Adipocyte (in vitro differentiated cells): ENCODE data around the gene CFAP210.
A peak's percentile ranks its signal among the peaks of the same experiment; 100 is the strongest.

Experiments
- DNase-seq: peaks from one replicate; pipeline ENCODE4 v3.0.0-alpha.2; 2015; ENCODE audit warnings: low read depth
- H3K27me3 ChIP-seq: replicated peaks from 2 replicates; pipeline ENCODE4 v1.7.0; 2013; ENCODE audit warnings: mild to moderate bottlenecking, low read length, moderate library complexity; ENCODE audit not compliant: control insufficient read depth, insufficient read depth
- H3K36me3 ChIP-seq: 2 replicates; pipeline ENCODE4 v1.7.0; 2013; ENCODE audit warnings: low read length, mild to moderate bottlenecking, moderate library complexity; ENCODE audit not compliant: control insufficient read depth, insufficient read depth, severe bottlenecking
- H3K4me1 ChIP-seq: 2 replicates; pipeline ENCODE4 v1.7.0; 2013; ENCODE audit warnings: mild to moderate bottlenecking, low read length, moderate library complexity; ENCODE audit not compliant: control insufficient read depth, insufficient read depth
- H3K4me3 ChIP-seq: 2 replicates; pipeline ENCODE4 v1.7.0; 2013; ENCODE audit warnings: mild to moderate bottlenecking, low read length, moderate library complexity
- H3K9ac ChIP-seq: 2 replicates; pipeline ENCODE4 v1.7.0; 2013; ENCODE audit warnings: mild to moderate bottlenecking, low read length, moderate library complexity
- H3K9me3 ChIP-seq: 2 replicates; pipeline ENCODE4 v1.7.0; 2013; ENCODE audit warnings: mild to moderate bottlenecking, low read length, moderate library complexity; ENCODE audit not compliant: control insufficient read depth

Gene CFAP210

GRCh38 chr2:169727065-169727464 is 32.9 kb upstream of the CFAP210 start:
- DNase-seq, result no peak
- no peaks in the 10 kb centered on the region for H3K9me3 ChIP-seq

DNA sequence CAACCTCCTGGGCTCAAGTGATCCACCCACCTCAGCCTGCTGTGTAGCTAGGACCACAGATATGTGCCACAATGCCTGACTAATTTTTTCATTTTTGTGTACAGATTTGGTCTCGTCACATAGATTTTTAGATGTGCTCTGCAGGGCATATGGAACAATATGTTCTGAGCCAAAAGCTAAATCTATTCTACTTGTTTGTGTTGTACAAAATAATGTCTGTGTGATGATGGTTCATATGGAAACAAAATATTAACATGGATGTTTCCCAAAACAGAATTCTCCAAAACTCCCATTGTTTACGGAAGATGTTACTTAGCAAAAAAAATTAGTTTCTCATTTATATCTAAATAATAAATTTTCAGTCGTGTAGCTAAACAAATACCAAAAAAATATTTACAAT is 26.8 kb upstream of the CFAP210 start:
- DNase-seq, result no peak
- Histone ChIP-seq H3K36me3 (no peaks in the 10 kb centered on the region), H3K4me3 (no peak overlapping the region), H3K9ac (no peak overlapping the region), H3K27me3 (no peaks in the 10 kb centered on the region), H3K4me1 (peaks cover 3% of the 10 kb centered on the region), H3K9me3 (no peaks in the 10 kb centered on the region)

More at GRCh38 chr2:169727065-169727464, 32.9 kb upstream of the CFAP210 start:
- no peak overlapping the region for H3K9ac ChIP-seq
- no peak overlapping the region for H3K4me3 ChIP-seq
- H3K36me3 ChIP-seq, result no peaks in the 10 kb centered on the region
- H3K4me1 ChIP-seq, result no peaks in the 10 kb centered on the region
- H3K27me3 ChIP-seq, result no peaks in the 10 kb centered on the region

DNA sequence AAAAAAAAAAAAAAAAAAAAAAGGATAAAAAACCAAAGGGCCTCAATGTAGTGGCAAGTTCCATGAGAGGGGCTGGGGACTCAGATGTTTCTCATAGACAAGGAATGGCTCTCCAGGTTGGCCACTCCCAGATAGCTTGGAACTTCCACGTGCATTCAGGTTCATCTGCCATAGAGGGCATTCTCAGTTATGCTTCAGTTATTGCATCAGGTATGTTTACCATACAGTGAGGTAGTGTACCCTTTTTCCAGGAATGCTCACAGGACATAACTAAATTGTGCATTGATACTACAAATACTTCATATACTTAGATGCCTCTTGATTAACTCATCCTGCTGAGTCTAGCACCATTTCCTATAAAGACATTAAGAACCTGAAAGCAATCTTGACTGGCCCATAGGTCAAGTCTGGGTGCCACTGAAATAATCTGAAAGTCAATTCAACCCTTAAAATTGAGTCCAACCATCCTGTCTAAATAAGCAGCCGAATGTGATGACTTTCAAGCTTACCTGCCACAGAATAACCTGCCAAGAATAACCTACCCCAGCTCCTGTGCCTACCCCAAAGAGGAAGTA is 24.8 kb upstream of the CFAP210 start:
- Histone ChIP-seq H3K27me3 (no peaks in the 10 kb centered on the region), H3K9ac (no peak overlapping the region), H3K9me3 (no peaks in the 10 kb centered on the region), H3K36me3 (no peaks in the 10 kb centered on the region), H3K4me3 (no peak overlapping the region), H3K4me1 (peaks cover 14% of the 10 kb centered on the region)
- no peak for DNase-seq

DNA sequence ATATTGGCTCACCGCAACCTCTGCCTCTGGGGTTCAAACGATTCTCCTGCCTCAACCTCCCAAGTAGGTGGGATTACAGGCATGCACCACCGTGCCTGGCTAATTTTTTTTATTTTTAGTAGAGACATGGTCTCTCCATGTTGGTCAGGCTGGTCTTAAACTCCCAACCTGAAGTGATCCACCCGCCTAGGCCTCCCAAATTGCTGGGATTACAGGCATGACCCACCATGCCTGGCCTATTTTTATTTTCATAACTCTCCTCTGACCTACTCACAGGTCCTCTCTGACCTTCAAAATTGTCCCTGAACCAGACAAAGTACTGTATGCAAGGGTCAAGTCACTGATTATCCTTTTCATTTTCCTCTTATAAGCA is 23.5 kb upstream of the CFAP210 start:
- H3K4me1 ChIP-seq, result peaks cover 14% of the 10 kb centered on the region
- H3K36me3 ChIP-seq, result no peaks in the 10 kb centered on the region
- H3K9me3 ChIP-seq, result no peaks in the 10 kb centered on the region
- H3K4me3 ChIP-seq, result no peak overlapping the region
- no peaks in the 10 kb centered on the region for H3K27me3 ChIP-seq
- DNase-seq, result no peak
- no peak overlapping the region for H3K9ac ChIP-seq

- peaks cover 14% of the 10 kb centered on the region for H3K4me1 ChIP-seq
- no peaks in the 10 kb centered on the region for H3K27me3 ChIP-seq
- DNase-seq, result no peak
- H3K9me3 ChIP-seq, result no peaks in the 10 kb centered on the region
- H3K36me3 ChIP-seq, result no peaks in the 10 kb centered on the region
- no peak overlapping the region for H3K4me3 ChIP-seq
- H3K9ac ChIP-seq, result no peak overlapping the region
Measured at GRCh38 chr2:169716938-169717690, 22.9 kb upstream of the CFAP210 start.

DNA sequence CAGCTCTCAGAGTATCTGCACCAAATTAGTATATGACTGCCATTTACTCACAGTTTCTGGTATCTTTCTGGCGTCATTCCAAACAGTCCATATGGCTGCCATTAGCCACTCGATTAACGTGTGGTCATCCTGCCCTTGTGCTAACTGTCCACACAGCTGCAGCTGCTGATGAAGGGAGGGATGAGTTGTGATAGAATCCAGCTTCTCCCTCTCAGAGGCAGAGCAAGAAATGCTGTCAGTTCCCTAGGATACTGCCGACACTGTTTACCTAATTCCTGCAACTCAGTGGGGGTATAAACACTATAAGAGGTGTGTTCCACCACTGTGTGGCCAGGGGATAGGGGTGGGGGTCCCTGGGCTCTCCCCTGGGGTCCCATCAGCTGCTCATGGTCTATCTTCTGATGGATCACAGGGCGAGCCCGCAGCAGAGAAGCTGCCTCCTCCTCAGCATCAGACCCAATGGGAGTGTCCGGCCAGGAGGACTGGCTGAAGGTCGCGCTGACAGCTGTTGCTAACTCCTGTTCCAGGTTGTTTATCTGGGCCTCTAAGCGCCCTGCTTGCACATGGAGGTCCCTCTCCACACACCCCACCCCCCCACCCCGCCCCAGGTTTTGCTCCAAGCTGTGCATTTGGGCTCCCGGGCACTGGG is 22.2 kb upstream of the CFAP210 start:
- Histone ChIP-seq H3K36me3 (no peaks in the 10 kb centered on the region), H3K9ac (no peak overlapping the region), H3K27me3 (no peaks in the 10 kb centered on the region), H3K4me3 (peak overlapping the region; percentile 68), H3K4me1 (peaks cover 14% of the 10 kb centered on the region), H3K9me3 (no peaks in the 10 kb centered on the region)
- DNase-seq, result peak; percentile 56

DNA sequence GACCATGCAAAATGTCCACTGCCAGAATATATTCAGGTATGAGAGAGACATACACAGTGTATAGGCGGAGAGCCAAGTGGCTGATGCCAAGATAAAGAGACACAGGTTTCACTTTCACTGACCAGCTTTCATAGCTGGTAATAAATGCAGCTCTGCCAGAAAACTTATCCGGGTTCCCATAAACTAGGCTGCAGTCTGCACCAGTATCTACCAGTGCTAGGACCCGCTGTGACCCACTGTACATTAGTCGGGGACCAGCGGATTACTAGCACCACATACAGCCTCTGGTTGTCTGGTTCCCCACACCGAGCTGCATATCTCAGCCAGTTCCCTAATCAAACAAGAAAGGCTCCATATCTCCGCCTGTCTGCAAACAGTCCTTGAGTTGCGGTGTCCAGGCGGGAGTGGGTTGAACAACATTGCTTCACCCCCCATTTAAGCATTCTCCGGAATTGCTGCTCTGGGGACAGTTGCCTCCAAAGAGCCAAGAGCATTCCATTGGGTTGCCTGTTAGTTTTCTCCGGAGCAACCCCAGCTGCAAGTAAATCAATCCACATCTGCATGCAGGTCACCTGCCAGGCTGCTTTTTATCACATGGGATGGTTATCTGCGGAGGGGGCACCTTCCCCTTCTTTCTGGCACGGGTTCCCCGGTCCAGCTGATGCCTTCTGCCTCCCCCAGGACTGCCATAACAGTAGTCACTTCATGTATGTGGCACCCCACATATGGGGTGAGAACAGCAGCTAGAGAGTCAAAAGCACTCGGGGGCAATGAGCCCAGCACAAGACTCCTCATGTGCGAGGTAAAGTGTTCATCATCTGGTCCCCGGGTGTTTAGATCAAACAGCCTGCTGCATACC is 21.4 kb upstream of the CFAP210 start:
- peak; percentile 42 for DNase-seq
- Histone ChIP-seq H3K27me3 (no peaks in the 10 kb centered on the region), H3K9ac (peak overlapping the region; percentile 21), H3K4me1 (peaks cover 14% of the 10 kb centered on the region), H3K36me3 (no peaks in the 10 kb centered on the region), H3K9me3 (no peaks in the 10 kb centered on the region), H3K4me3 (peak overlapping the region; percentile 68)

GRCh38 chr2:169714699-169715098 is 20.5 kb upstream of the CFAP210 start:
- Histone ChIP-seq H3K9ac (no peak overlapping the region), H3K4me3 (no peak overlapping the region), H3K27me3 (no peaks in the 10 kb centered on the region), H3K36me3 (peaks cover 5% of the 10 kb centered on the region), H3K4me1 (peaks cover 14% of the 10 kb centered on the region), H3K9me3 (no peaks in the 10 kb centered on the region)
- no peak for DNase-seq

DNA sequence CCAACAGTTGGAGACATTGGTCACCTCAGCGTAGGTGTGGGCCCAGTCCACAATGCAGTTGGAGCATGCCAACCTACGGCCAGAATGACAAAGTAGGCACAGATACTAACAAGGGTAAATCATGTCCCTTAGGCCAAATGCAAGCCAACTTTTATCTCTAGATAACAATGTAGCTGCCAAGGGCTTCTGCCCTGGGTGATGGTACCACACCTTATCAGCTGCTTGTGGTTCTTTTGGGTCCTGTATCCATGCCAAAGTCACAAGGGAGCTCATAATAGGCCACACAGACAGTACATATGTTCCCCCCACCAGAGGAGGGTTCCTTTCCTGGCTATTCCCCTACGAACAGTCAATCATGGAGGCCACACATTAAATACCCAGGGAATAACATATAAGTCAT is 19.1 kb upstream of the CFAP210 start:
- H3K9me3 ChIP-seq, result no peaks in the 10 kb centered on the region
- H3K9ac ChIP-seq, result no peak overlapping the region
- peaks cover 19% of the 10 kb centered on the region for H3K4me1 ChIP-seq
- H3K36me3 ChIP-seq, result peaks cover 8% of the 10 kb centered on the region
- H3K27me3 ChIP-seq, result no peaks in the 10 kb centered on the region
- DNase-seq, result no peak
- H3K4me3 ChIP-seq, result no peak overlapping the region

DNA sequence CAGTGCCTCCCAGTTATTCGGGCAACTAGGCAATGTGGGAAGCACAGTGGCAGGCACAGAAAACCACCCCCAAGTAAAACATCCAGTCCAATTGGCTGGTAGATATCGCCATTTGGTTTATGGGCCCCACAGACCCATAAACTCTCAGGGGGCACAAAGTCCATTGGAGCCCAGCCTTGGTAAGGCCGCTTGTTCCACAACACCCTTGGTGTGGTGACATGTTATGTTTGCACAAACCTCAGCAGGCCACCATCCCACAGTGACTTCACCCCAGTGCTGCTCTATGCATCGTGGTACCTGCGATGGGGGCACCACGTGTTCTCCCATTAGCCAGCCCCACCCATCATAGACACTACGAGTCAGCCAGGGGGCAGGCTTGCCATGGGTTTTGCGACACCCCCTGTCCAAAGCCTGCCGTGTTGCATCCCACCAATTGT is 18.6 kb upstream of the CFAP210 start:
- H3K27me3 ChIP-seq, result no peaks in the 10 kb centered on the region
- H3K9ac ChIP-seq, result no peak overlapping the region
- H3K4me3 ChIP-seq, result no peak overlapping the region
- no peak for DNase-seq
- H3K9me3 ChIP-seq, result no peaks in the 10 kb centered on the region
- peaks cover 19% of the 10 kb centered on the region for H3K4me1 ChIP-seq
- H3K36me3 ChIP-seq, result peaks cover 8% of the 10 kb centered on the region
